ENCODE measurements around the gene NR2E1.

Gene NR2E1

GRCh38 chr6:108165714-108166663 lies at the start of gene NR2E1:
Gene NR2E1, plus strand, starts transcription at chr6:108166022. Its CDS starts 744 bp downstream, at chr6:108166766.
- no peak within 1 kb of the TSS for H3K4me3 ChIP-seq (ENCODE audit: low read depth, low read length)
- TF ChIP-seq CTCF (IDR thresholded peaks at IDR 0.05; ENCODE audit: borderline replicate concordance, insufficient read depth, low read depth, low read length) = no peak

- H3K4me3 ChIP-seq (ENCODE audit: low read depth, low read length) = no peak overlapping the region
- no peak for TF ChIP-seq CTCF (IDR thresholded peaks at IDR 0.05; ENCODE audit: borderline replicate concordance, insufficient read depth, low read depth, low read length)
Measured at GRCh38 chr6:108116546-108117426, 49.0 kb upstream of the NR2E1 start.

- TF ChIP-seq CTCF (IDR thresholded peaks at IDR 0.05; ENCODE audit: borderline replicate concordance, insufficient read depth, low read depth, low read length) = no peak
- peak overlapping the region; percentile 46 for H3K4me3 ChIP-seq (ENCODE audit: low read depth, low read length)
Measured at GRCh38 chr6:108117427-108118358, 48.1 kb upstream of the NR2E1 start.

- TF ChIP-seq CTCF (IDR thresholded peaks at IDR 0.05; ENCODE audit: borderline replicate concordance, insufficient read depth, low read depth, low read length) = no peak
- H3K4me3 ChIP-seq (ENCODE audit: low read depth, low read length) = no peak overlapping the region
Measured at GRCh38 chr6:108118359-108118724, 47.5 kb upstream of the NR2E1 start.

- TF ChIP-seq CTCF (IDR thresholded peaks at IDR 0.05; ENCODE audit: borderline replicate concordance, insufficient read depth, low read depth, low read length) = no peak
- H3K4me3 ChIP-seq (ENCODE audit: low read depth, low read length) = no peak overlapping the region
Measured at GRCh38 chr6:108118810-108119768, 46.7 kb upstream of the NR2E1 start.
